B cell (primary cell): ENCODE data around the gene GNA12. TPM values are rescaled to one million over a fixed set of nuclear protein-coding genes. Genes with fewer than 3 reads are reported as not detected.

Source experiments
- ATAC-seq: fragments of 200-7000 bp; cut with Tn5 transposase; one replicate; pipeline ENCODE4 v1.10.0; 2021; ENCODE audit warnings: low read depth, mild to moderate bottlenecking, moderate number of reproducible peaks, moderate library complexity
- CTCF ChIA-PET: fragments of 350-600 bp; sonication (Branson Sonifier 250); formaldehyde crosslinking; loops from one replicate; lab custom pipeline; 2021; ENCODE audit warnings: antibody characterized with exemption, inconsistent platforms; lab: Charles Lee
- POLR2A ChIA-PET: fragments of 350-600 bp; sonication (Branson Sonifier 250); formaldehyde crosslinking; loops from one replicate; lab custom pipeline; 2021; ENCODE audit warnings: antibody characterized with exemption; lab: Charles Lee
- DNase-seq: peaks from one replicate; pipeline ENCODE4 v3.0.0; 2013
- H2AFZ ChIP-seq: 2 replicates; pipeline ENCODE4 v1.6.1; 2012; ENCODE audit warnings: mild to moderate bottlenecking, low read depth, low read length; ENCODE audit not compliant: insufficient read depth, poor library complexity, severe bottlenecking
- H3K27ac ChIP-seq, 2 donors: 1 replicate in 1 of 2; 2 replicates in 1 of 2; pipeline ENCODE4 v1.5.1; 2012 to 2013; ENCODE audit warnings: low read length in 2 of 2, mild to moderate bottlenecking in 2 of 2, moderate library complexity in 1 of 2
- H3K27me3 ChIP-seq, 4 experiments: fragments of 200-600 bp in 1 of 4; sonication (generic) in 1 of 4; replicated peaks in 1 of 4; 1 replicate in 2 of 4; 2 replicates in 2 of 4; pipeline versions ENCODE4 v1.6.1 to v1.7.0; 2013 to 2016; ENCODE audit warnings: low read length in 3 of 4, mild to moderate bottlenecking in 2 of 4, mixed read lengths in 1 of 4, moderate library complexity in 1 of 4; ENCODE audit not compliant: insufficient read depth in 4 of 4, control insufficient read depth in 3 of 4; ENCODE audit errors: control extremely low read depth in 1 of 4
- H3K36me3 ChIP-seq, 2 experiments: replicated peaks in 1 of 2; 1 replicate in 1 of 2; 2 replicates in 1 of 2; pipeline versions ENCODE4 v1.6.1 to v1.7.1; 2013; ENCODE audit warnings: low read length in 1 of 2; ENCODE audit not compliant: insufficient read depth in 2 of 2, control insufficient read depth in 1 of 2; ENCODE audit errors: control extremely low read depth in 1 of 2, extremely low read depth in 1 of 2
- H3K4me1 ChIP-seq, 2 donors: fragments of 200-600 bp in 1 of 2; sonication (generic) in 1 of 2; 1 replicate in 1 of 2; 2 replicates in 1 of 2; pipeline versions ENCODE4 v1.5.1 to v1.6.1; 2013 to 2017; ENCODE audit warnings: low read length in 2 of 2; ENCODE audit not compliant: control insufficient read depth in 2 of 2, insufficient read depth in 2 of 2
- H3K4me2 ChIP-seq: replicated peaks from 2 replicates; pipeline ENCODE3; 2012; ENCODE audit warnings: mild to moderate bottlenecking, low read depth, low read length; ENCODE audit not compliant: poor library complexity, severe bottlenecking
- H3K4me3 ChIP-seq, 5 experiments: fragments of 200-600 bp in 1 of 5; sonication (generic) in 1 of 5; 1 replicate in 3 of 5; 2 replicates in 2 of 5; pipeline versions ENCODE4 v1.5.1 to v1.7.0; 2011 to 2016; ENCODE audit warnings: low read length in 4 of 5, mild to moderate bottlenecking in 4 of 5, low read depth in 2 of 5, control low read depth in 1 of 5, moderate library complexity in 1 of 5; ENCODE audit not compliant: insufficient read depth in 1 of 5; ENCODE audit errors: control extremely low read depth in 1 of 5, extremely low read depth in 1 of 5
- H3K79me2 ChIP-seq: fragments of 200-600 bp; sonication (generic); one replicate; pipeline ENCODE4 v1.6.0; 2016; ENCODE audit warnings: low read length; ENCODE audit not compliant: control insufficient read depth, insufficient read depth
- H3K9ac ChIP-seq: fragments of 200-600 bp; sonication (generic); 2 replicates; pipeline ENCODE4 v1.6.1; 2017; ENCODE audit warnings: mild to moderate bottlenecking, low read length, moderate library complexity
- H3K9me3 ChIP-seq, 3 donors: one replicate each; pipeline versions ENCODE4 v1.6.1 to v1.7.1; 2013; ENCODE audit warnings: low read length in 2 of 3; ENCODE audit not compliant: control insufficient read depth in 2 of 3, insufficient read depth in 1 of 3; ENCODE audit errors: control extremely low read depth in 1 of 3
- H4K20me1 ChIP-seq: 2 replicates; pipeline ENCODE4 v1.6.0; 2012; ENCODE audit warnings: mild to moderate bottlenecking, low read length; ENCODE audit not compliant: insufficient read depth, control insufficient read depth, poor library complexity, severe bottlenecking
- H3K27ac Mint-ChIP-seq: one replicate; pipeline ENCODE4 v1.8.0; 2021; ENCODE audit warnings: mixed read lengths
- H3K27me3 Mint-ChIP-seq: one replicate; pipeline ENCODE4 v1.8.0; 2021; ENCODE audit warnings: mixed read lengths
- H3K4me1 Mint-ChIP-seq: one replicate; pipeline ENCODE4 v1.8.0; 2021; ENCODE audit warnings: mixed read lengths
- H3K4me3 Mint-ChIP-seq: one replicate; pipeline ENCODE4 v1.8.0; 2021; ENCODE audit warnings: mixed read lengths
- H3K9me3 Mint-ChIP-seq: one replicate; pipeline ENCODE4 v1.8.0; 2022; ENCODE audit warnings: mixed read lengths; ENCODE audit not compliant: insufficient read depth
- EZH2 ChIP-seq: IDR thresholded peaks from 2 replicates; pipeline ENCODE4 v1.6.1; 2012; ENCODE audit warnings: borderline replicate concordance, low read depth, mild to moderate bottlenecking, moderate library complexity, low read length; ENCODE audit not compliant: insufficient read depth, poor library complexity, severe bottlenecking
- WGBS: methylation state at CpG from one replicate; pipeline ENCODE4 v1.1.5; 2013; ENCODE audit warnings: missing lambda C conversion rate; ENCODE audit not compliant: insufficient coverage; 5-methylcytosine and 5-hydroxymethylcytosine counted together
- intact Hi-C: fragments of 100-400 bp; cut with micrococcal nuclease; formaldehyde crosslinking; loops from one replicate; pipeline ENCODE4 v1.10.0; 2022
- polyA plus RNA-seq: library from polyadenylated mRNA; depleted of rRNA; stranded (reverse); fragments of >200 nt; gene quantifications from 2 replicates; pipeline ENCODE4 v1.2.3, GENCODE V29; 2012
- total RNA-seq, 2 donors: library from RNA; stranded (reverse); fragments of 120-200 nt in 1 of 2; gene quantifications; 1 replicate in 1 of 2; 2 replicates in 1 of 2; pipeline versions ENCODE4 v1.2.3 to v1.2.4, GENCODE V29; 2013 to 2022
- TF ChIP-seq, protein P1 (sequence below): fragments of 200-600 bp; IDR thresholded peaks from one replicate; pipeline ENCODE4 v1.8.0; 2022; ENCODE audit warnings: antibody characterized with exemption, mild to moderate bottlenecking

The GNA12 gene
- total and polyA plus RNA-seq, 2 donors (not counting 1 experiment from before 2014, with no cell fraction given), result 34.6 to 110 TPM

DNA sequence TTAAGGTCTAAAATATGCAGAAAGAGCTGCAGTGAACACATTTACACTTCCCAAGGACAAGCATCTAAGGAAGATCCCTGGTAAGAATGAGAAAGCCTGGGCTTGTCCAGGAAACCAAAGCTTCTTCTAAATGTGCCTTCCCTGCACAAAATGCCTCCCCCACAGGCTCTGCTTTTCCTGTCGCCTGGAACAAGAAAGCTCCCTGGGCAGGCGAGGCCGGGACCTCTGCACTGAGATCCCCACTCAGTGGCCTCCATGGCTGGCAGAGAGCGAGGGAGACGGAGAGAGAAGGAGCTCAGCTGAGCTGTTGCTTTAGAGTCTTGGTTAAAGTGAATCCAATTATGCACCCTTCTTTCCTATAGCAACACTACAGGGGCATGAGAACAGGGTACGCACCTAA is 80.5 kb downstream of the GNA12 start:
- H3K36me3 ChIP-seq, result peaks cover 3 to 21% of the 10 kb centered on the region in 2 experiments
- Mint-ChIP-seq H3K9me3 (no peaks in the 10 kb centered on the region), H3K27ac (no peak overlapping the region), H3K4me1 (peaks cover 17% of the 10 kb centered on the region), H3K27me3 (no peaks in the 10 kb centered on the region), H3K4me3 (no peak overlapping the region)
- H3K9me3 ChIP-seq, result no peaks in the 10 kb centered on the region
- no peak overlapping the region for H3K27ac ChIP-seq
- H4K20me1 ChIP-seq, result peaks cover 20% of the 10 kb centered on the region
- ATAC-seq, result no peak
- CTCF ChIA-PET, result interaction anchor here (0.6 to 1.4 kb wide), 2 partner anchors 10 to 102 kb away, joined by 3 read pairs; no protein-coding TSS in a partner anchor
- POLR2A ChIA-PET, result no interaction called here
- H3K4me3 ChIP-seq, result no peak overlapping the region
- TF ChIP-seq EZH2, result no peak
- TF ChIP-seq, protein P1, sequence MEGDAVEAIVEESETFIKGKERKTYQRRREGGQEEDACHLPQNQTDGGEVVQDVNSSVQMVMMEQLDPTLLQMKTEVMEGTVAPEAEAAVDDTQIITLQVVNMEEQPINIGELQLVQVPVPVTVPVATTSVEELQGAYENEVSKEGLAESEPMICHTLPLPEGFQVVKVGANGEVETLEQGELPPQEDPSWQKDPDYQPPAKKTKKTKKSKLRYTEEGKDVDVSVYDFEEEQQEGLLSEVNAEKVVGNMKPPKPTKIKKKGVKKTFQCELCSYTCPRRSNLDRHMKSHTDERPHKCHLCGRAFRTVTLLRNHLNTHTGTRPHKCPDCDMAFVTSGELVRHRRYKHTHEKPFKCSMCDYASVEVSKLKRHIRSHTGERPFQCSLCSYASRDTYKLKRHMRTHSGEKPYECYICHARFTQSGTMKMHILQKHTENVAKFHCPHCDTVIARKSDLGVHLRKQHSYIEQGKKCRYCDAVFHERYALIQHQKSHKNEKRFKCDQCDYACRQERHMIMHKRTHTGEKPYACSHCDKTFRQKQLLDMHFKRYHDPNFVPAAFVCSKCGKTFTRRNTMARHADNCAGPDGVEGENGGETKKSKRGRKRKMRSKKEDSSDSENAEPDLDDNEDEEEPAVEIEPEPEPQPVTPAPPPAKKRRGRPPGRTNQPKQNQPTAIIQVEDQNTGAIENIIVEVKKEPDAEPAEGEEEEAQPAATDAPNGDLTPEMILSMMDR, result no peak
- no peaks in the 10 kb centered on the region for H3K27me3 ChIP-seq
- no CpG with 5 or more reads among the region's 6 CpGs for WGBS
- intact Hi-C loops, result no loop called here
- H3K4me1 ChIP-seq, result peaks cover 0 to 2% of the 10 kb centered on the region in 2 donors
- H3K79me2 ChIP-seq, result peaks cover 32% of the 10 kb centered on the region
- H3K4me2 ChIP-seq, result no peak overlapping the region
- no peak for DNase-seq
- no peak overlapping the region for H2AFZ ChIP-seq
- no peak overlapping the region for H3K9ac ChIP-seq

DNA sequence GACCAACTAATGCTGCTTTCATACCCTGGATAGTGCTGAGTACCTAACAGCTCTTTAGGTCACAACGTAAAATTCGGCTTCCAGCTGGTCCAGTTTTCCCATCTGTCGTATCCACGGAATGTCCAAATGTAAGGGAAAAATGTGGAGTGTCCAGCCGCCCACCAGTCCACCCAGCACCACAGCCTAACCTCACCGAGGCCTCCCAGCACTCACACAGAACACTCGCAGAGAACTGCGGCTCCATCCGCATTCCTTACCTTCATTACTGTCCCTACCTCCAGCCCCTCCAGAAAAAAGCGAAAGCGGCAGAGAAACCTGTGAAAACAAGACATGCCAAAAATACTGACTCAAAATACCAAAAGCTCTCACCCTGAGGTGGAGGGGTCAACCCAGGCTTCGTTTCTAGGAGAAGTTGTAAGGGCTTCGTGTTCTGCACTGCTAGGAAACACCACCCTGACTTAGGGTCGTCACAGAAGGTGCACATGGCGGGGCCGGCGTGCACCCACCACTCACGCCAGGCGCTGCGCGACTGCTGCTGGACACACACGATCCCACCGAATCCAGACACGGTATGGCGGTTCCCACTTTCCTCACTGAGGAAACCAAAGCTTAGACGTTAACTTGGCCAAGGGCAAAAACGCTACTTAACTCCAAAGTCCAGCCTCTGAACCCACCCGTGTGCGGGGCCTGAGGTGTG is 82.2 kb downstream of the GNA12 start:
- peaks cover 7 to 10% of the 10 kb centered on the region in 2 donors for H3K4me1 ChIP-seq
- DNase-seq, result no peak
- Mint-ChIP-seq H3K27me3 (no peaks in the 10 kb centered on the region), H3K27ac (no peak overlapping the region), H3K4me1 (peaks cover 32% of the 10 kb centered on the region), H3K4me3 (no peak overlapping the region), H3K9me3 (no peaks in the 10 kb centered on the region)
- no peak overlapping the region for H3K9ac ChIP-seq
- intact Hi-C loops, result no loop called here
- H3K36me3 ChIP-seq, result peaks cover 0 to 23% of the 10 kb centered on the region in 2 experiments
- H3K27ac ChIP-seq, result no peak overlapping the region
- ChIA-PET CTCF (interaction anchor here (0.9 to 1.3 kb wide), 2 partner anchors 8 to 37 kb away, joined by 3 to 4 read pairs; no protein-coding TSS in a partner anchor), POLR2A (no interaction called here)
- TF ChIP-seq, protein P1, result no peak
- TF ChIP-seq EZH2, result no peak
- no peaks in the 10 kb centered on the region for H3K27me3 ChIP-seq
- no peak overlapping the region for H3K4me2 ChIP-seq
- 94% methylated on average over 22 of the region's 29 CpGs for WGBS
- H3K9me3 ChIP-seq, result no peaks in the 10 kb centered on the region
- ATAC-seq, result no peak
- H2AFZ ChIP-seq, result no peak overlapping the region
- H3K4me3 ChIP-seq, result no peak overlapping the region
- H4K20me1 ChIP-seq, result peaks cover 20% of the 10 kb centered on the region
- H3K79me2 ChIP-seq, result peaks cover 41% of the 10 kb centered on the region
